MG63 (cell line): ENCODE results near the gene TMEM107. TPM values are rescaled to one million over a fixed set of nuclear protein-coding genes. Genes with fewer than 3 reads are reported as not detected.

Experiments used
- DNase-seq: peaks from one replicate; pipeline ENCODE4 v3.0.0-alpha.2; 2020
- H3K27me3 ChIP-seq: fragments of 250-450 bp; sonication (Bioruptor Pico); 2 replicates; pipeline ENCODE4 v1.5.1; 2020; ENCODE audit warnings: mild to moderate bottlenecking, moderate library complexity
- H3K36me3 ChIP-seq: fragments of 250-450 bp; sonication (Bioruptor Pico); 2 replicates; pipeline ENCODE4 v1.5.1; 2020; ENCODE audit warnings: mild to moderate bottlenecking, moderate library complexity
- H3K4me3 ChIP-seq: fragments of 250-450 bp; sonication (Bioruptor Pico); 2 replicates; pipeline ENCODE4 v1.5.1; 2020; ENCODE audit warnings: mild to moderate bottlenecking, moderate library complexity
- H3K9me3 ChIP-seq: fragments of 250-450 bp; sonication (Bioruptor Pico); 2 replicates; pipeline ENCODE4 v1.5.1; 2020; ENCODE audit warnings: mild to moderate bottlenecking, moderate library complexity
- total RNA-seq: library from RNA; depleted of rRNA; stranded (reverse); fragments of >200 nt; shearing (Covaris generic); gene quantifications from 2 replicates; pipeline ENCODE4 v1.2.3, GENCODE V29; 2014; ENCODE audit warnings: low replicate concordance

TMEM107 gene
- total RNA-seq, 1 experiment from 2014 or later = 25.6 TPM

GRCh38 chr17:8137645-8138373 is 38.4 kb downstream of the TMEM107 start:
- DNase-seq = no peak

GRCh38 chr17:8133941-8134340 is 42.2 kb downstream of the TMEM107 start:
- Histone ChIP-seq H3K27me3 (no peaks in the 10 kb centered on the region), H3K4me3 (no peak overlapping the region), H3K36me3 (no peaks in the 10 kb centered on the region), H3K9me3 (no peaks in the 10 kb centered on the region)
- no peak for DNase-seq

More at GRCh38 chr17:8137645-8138373, 38.4 kb downstream of the TMEM107 start:
- H3K4me3 ChIP-seq = peak overlapping the region; percentile 44
- H3K9me3 ChIP-seq = no peaks in the 10 kb centered on the region
- H3K36me3 ChIP-seq = no peaks in the 10 kb centered on the region
- H3K27me3 ChIP-seq = no peaks in the 10 kb centered on the region

GRCh38 chr17:8133399-8133798 is 42.8 kb downstream of the TMEM107 start:
- H3K9me3 ChIP-seq = no peaks in the 10 kb centered on the region
- no peaks in the 10 kb centered on the region for H3K27me3 ChIP-seq
- no peak for DNase-seq
- no peaks in the 10 kb centered on the region for H3K36me3 ChIP-seq
- no peak overlapping the region for H3K4me3 ChIP-seq

- Histone ChIP-seq H3K9me3 (no peaks in the 10 kb centered on the region), H3K36me3 (no peaks in the 10 kb centered on the region), H3K4me3 (no peak overlapping the region), H3K27me3 (no peaks in the 10 kb centered on the region)
- DNase-seq = no peak
Measured at GRCh38 chr17:8131844-8132441, 44.2 kb downstream of the TMEM107 start.

GRCh38 chr17:8128125-8128784 is 47.9 kb downstream of the TMEM107 start:
- Histone ChIP-seq H3K9me3 (no peaks in the 10 kb centered on the region), H3K36me3 (no peaks in the 10 kb centered on the region), H3K4me3 (peak overlapping the region; percentile 80; the same call in 1 of the 2 replicates), H3K27me3 (peaks cover 22% of the 10 kb centered on the region)
- DNase-seq = no peak

GRCh38 chr17:8126491-8127066 is 49.6 kb downstream of the TMEM107 start:
- Histone ChIP-seq H3K36me3 (no peaks in the 10 kb centered on the region), H3K4me3 (peak overlapping the region; percentile 80), H3K9me3 (no peaks in the 10 kb centered on the region), H3K27me3 (peaks cover 28% of the 10 kb centered on the region)
- peak; percentile 62 for DNase-seq

GRCh38 chr17:8125947-8126490 is 50.2 kb downstream of the TMEM107 start:
- peak overlapping the region; percentile 80 for H3K4me3 ChIP-seq
- H3K36me3 ChIP-seq = no peaks in the 10 kb centered on the region
- H3K27me3 ChIP-seq = peaks cover 28% of the 10 kb centered on the region
- peak; percentile 36 for DNase-seq
- no peaks in the 10 kb centered on the region for H3K9me3 ChIP-seq

GRCh38 chr17:8125154-8125946 is 50.8 kb downstream of the TMEM107 start:
- peak; percentile 68 for DNase-seq
- Histone ChIP-seq H3K27me3 (peaks cover 28% of the 10 kb centered on the region), H3K36me3 (no peaks in the 10 kb centered on the region), H3K9me3 (no peaks in the 10 kb centered on the region), H3K4me3 (peak overlapping the region; percentile 80)

- no peak for DNase-seq
- peaks cover 28% of the 10 kb centered on the region for H3K27me3 ChIP-seq
- H3K9me3 ChIP-seq = no peaks in the 10 kb centered on the region
Measured at GRCh38 chr17:8124350-8125153, 51.6 kb downstream of the TMEM107 start.

GRCh38 chr17:8123695-8124349 is 52.4 kb downstream of the TMEM107 start, which contains the start of gene HES7:
Gene HES7 (minus strand): TSS chr17:8124106. CDS start chr17:8124084, 22 bp downstream.
- peaks cover 28% of the 10 kb centered on the region for H3K27me3 ChIP-seq
- H3K9me3 ChIP-seq = no peaks in the 10 kb centered on the region
- no peaks in the 10 kb centered on the region for H3K36me3 ChIP-seq
- no peak for DNase-seq
- peak within 1 kb of the TSS; percentile 80 for H3K4me3 ChIP-seq

More at GRCh38 chr17:8124350-8125153, 51.6 kb downstream of the TMEM107 start:
- Histone ChIP-seq H3K4me3 (peak overlapping the region; percentile 80), H3K36me3 (no peaks in the 10 kb centered on the region)

- H3K27me3 ChIP-seq = peaks cover 28% of the 10 kb centered on the region
- DNase-seq = peak; percentile 33
- peak overlapping the region; percentile 80 for H3K4me3 ChIP-seq
- no peaks in the 10 kb centered on the region for H3K36me3 ChIP-seq
- no peaks in the 10 kb centered on the region for H3K9me3 ChIP-seq
Measured at GRCh38 chr17:8122924-8123694, 53.1 kb downstream of the TMEM107 start.
